Keratinocyte (primary cell): ENCODE data around the gene EAF2. TPM values are rescaled to one million over a fixed set of nuclear protein-coding genes. Genes with fewer than 3 reads are reported as not detected.

Source experiments
- DNase-seq: peaks from one replicate; pipeline ENCODE4 v3.0.0-alpha.2; 2011; ENCODE audit warnings: low read depth, missing footprints, low spot score
- FAIRE-seq: peaks from 2 replicates; lab custom pipeline; 2011; peaks lifted over from hg19 to GRCh38; lab: Jason Lieb, UNC
- H2AFZ ChIP-seq: 2 replicates; pipeline ENCODE4 v1.6.0; 2012; ENCODE audit warnings: low read length, control low read depth, inconsistent platforms; ENCODE audit not compliant: control insufficient read depth
- H3K27ac ChIP-seq: 2 replicates; pipeline ENCODE4 v1.5.1; 2011; ENCODE audit warnings: low read length; ENCODE audit not compliant: control insufficient read depth, insufficient read depth
- H3K27me3 ChIP-seq: 3 replicates; pipeline ENCODE4 v1.6.0; 2011; ENCODE audit warnings: low read length; ENCODE audit not compliant: control insufficient read depth, insufficient read depth; ENCODE audit errors: extremely low read depth
- H3K36me3 ChIP-seq, 2 experiments: 2 replicates in 1 of 2; 3 replicates in 1 of 2; pipeline ENCODE4 v1.5.1; 2011; ENCODE audit warnings: low read length in 2 of 2, mild to moderate bottlenecking in 1 of 2; ENCODE audit not compliant: control insufficient read depth in 2 of 2, insufficient read depth in 2 of 2; ENCODE audit errors: extremely low read depth in 1 of 2
- H3K4me1 ChIP-seq: 3 replicates; pipeline ENCODE4 v1.5.1; 2011; ENCODE audit warnings: low read length; ENCODE audit not compliant: control insufficient read depth, insufficient read depth; ENCODE audit errors: extremely low read depth
- H3K4me2 ChIP-seq: 3 replicates; pipeline ENCODE4 v1.6.0; 2011; ENCODE audit warnings: low read depth, low read length; ENCODE audit not compliant: control insufficient read depth, insufficient read depth; ENCODE audit errors: extremely low read depth
- H3K4me3 ChIP-seq, 3 experiments: fragments of 200-600 bp in 1 of 3; sonication (generic) in 1 of 3; 2 replicates in 2 of 3; 3 replicates in 1 of 3; pipeline ENCODE4 v1.5.1; 2011 to 2016; ENCODE audit warnings: low read length in 3 of 3, mild to moderate bottlenecking in 3 of 3, control low read depth in 2 of 3, inconsistent platforms in 1 of 3, low read depth in 1 of 3, mixed read lengths in 1 of 3, mixed run types in 1 of 3, moderate library complexity in 1 of 3; ENCODE audit not compliant: control insufficient read depth in 2 of 3, insufficient read depth in 2 of 3; ENCODE audit errors: extremely low read depth in 1 of 3
- H3K79me2 ChIP-seq: 2 replicates; pipeline ENCODE4 v1.6.0; 2012; ENCODE audit warnings: low read length; ENCODE audit not compliant: control insufficient read depth, insufficient read depth
- H3K9ac ChIP-seq: 3 replicates; pipeline ENCODE4 v1.6.0; 2011; ENCODE audit warnings: low read length; ENCODE audit not compliant: control insufficient read depth, insufficient read depth; ENCODE audit errors: extremely low read depth
- H3K9me1 ChIP-seq: 3 replicates; pipeline ENCODE4 v1.6.0; 2011; ENCODE audit warnings: low read length; ENCODE audit not compliant: control insufficient read depth, insufficient read depth; ENCODE audit errors: extremely low read depth
- H3K9me3 ChIP-seq: 2 replicates; pipeline ENCODE4 v1.5.1; 2012; ENCODE audit warnings: low read depth, low read length; ENCODE audit not compliant: control insufficient read depth
- H4K20me1 ChIP-seq: 3 replicates; pipeline ENCODE4 v1.6.0; 2011; ENCODE audit warnings: low read length; ENCODE audit not compliant: control insufficient read depth, insufficient read depth; ENCODE audit errors: extremely low read depth
- EZH2 ChIP-seq: IDR thresholded peaks from one replicate; pipeline ENCODE4 v1.6.1; 2012; ENCODE audit warnings: inconsistent platforms, mild to moderate bottlenecking, low read length, moderate library complexity
- dilution Hi-C: fragments of 300-500 bp; cut with MboI; formaldehyde crosslinking; loops from one replicate; pipeline ENCODE4 v1.7.0; 2020; ENCODE audit warnings: low sequenced_read_pairs; ENCODE audit not compliant: extremely low pct_ligation_motif_present
- polyA plus RNA-seq, 5 experiments: library from polyadenylated mRNA; depleted of rRNA in 3 of 5; stranded (reverse) in 3 of 5; stranded (forward) in 1 of 5; unstranded in 1 of 5; fragments of >200 nt; gene quantifications; 1 replicate in 1 of 5; 2 replicates in 3 of 5; 3 replicates in 1 of 5; pipeline versions ENCODE4 v1.2.1 to v1.2.3, GENCODE V29; 2011 to 2012; ENCODE audit warnings: missing spikeins in 2 of 5, low read depth in 1 of 5, low replicate concordance in 1 of 5
- TF ChIP-seq, protein P1 (sequence below), 3 experiments: IDR thresholded peaks in 1 of 3; conservative IDR thresholded peaks in 1 of 3; optimal IDR thresholded peaks in 1 of 3; 2 replicates in 2 of 3; 3 replicates in 1 of 3; pipeline versions ENCODE3 to v1.5.1; 2011; ENCODE audit warnings: low read length in 3 of 3, mild to moderate bottlenecking in 3 of 3, moderate library complexity in 2 of 3, control low read depth in 1 of 3, inconsistent platforms in 1 of 3; ENCODE audit not compliant: insufficient read depth in 2 of 3; ENCODE audit errors: extremely low read depth in 1 of 3

The EAF2 gene
- polyA plus RNA-seq, 1 donor (not counting 4 experiments of a cell fraction or from before 2014, with no cell fraction given): 4.4 TPM

- H2AFZ ChIP-seq: no peak overlapping the region
- FAIRE-seq (no peak), DNase-seq (no peak)
- no peaks in the 10 kb centered on the region for H3K79me2 ChIP-seq
- H3K9me3 ChIP-seq: no peaks in the 10 kb centered on the region
- H3K4me2 ChIP-seq: no peak overlapping the region
- H3K4me3 ChIP-seq: no peak overlapping the region
- H3K9ac ChIP-seq: no peak overlapping the region
- TF ChIP-seq, protein P1, sequence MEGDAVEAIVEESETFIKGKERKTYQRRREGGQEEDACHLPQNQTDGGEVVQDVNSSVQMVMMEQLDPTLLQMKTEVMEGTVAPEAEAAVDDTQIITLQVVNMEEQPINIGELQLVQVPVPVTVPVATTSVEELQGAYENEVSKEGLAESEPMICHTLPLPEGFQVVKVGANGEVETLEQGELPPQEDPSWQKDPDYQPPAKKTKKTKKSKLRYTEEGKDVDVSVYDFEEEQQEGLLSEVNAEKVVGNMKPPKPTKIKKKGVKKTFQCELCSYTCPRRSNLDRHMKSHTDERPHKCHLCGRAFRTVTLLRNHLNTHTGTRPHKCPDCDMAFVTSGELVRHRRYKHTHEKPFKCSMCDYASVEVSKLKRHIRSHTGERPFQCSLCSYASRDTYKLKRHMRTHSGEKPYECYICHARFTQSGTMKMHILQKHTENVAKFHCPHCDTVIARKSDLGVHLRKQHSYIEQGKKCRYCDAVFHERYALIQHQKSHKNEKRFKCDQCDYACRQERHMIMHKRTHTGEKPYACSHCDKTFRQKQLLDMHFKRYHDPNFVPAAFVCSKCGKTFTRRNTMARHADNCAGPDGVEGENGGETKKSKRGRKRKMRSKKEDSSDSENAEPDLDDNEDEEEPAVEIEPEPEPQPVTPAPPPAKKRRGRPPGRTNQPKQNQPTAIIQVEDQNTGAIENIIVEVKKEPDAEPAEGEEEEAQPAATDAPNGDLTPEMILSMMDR (optimal IDR thresholded peaks at IDR 0.05 in 1 of 3, IDR thresholded peaks at IDR 0.05 in 1 of 3, conservative IDR thresholded peaks at IDR 0.05 in 1 of 3; ENCODE audit: extremely low read depth in 1 of 3, insufficient read depth in 2 of 3, low read length in 3 of 3): no peak
- no peak for TF ChIP-seq EZH2
- no peak overlapping the region for H3K27ac ChIP-seq
- no peaks in the 10 kb centered on the region for H3K36me3 ChIP-seq
- no peaks in the 10 kb centered on the region for H3K27me3 ChIP-seq
- no peaks in the 10 kb centered on the region for H4K20me1 ChIP-seq
- dilution Hi-C loops: no loop called here
- H3K4me1 ChIP-seq: peaks cover under 1% of the 10 kb centered on the region
- no peaks in the 10 kb centered on the region for H3K9me1 ChIP-seq
Observed at GRCh38 chr3:121924734-121925133, 89.7 kb downstream of the EAF2 start.

GRCh38 chr3:121926380-121926779 lies 91.4 kb downstream of the EAF2 start:
- Histone ChIP-seq H3K9ac (no peak overlapping the region), H4K20me1 (no peaks in the 10 kb centered on the region)
- dilution Hi-C loops: no loop called here

More at GRCh38 chr3:121926380-121926779, 91.4 kb downstream of the EAF2 start:
- DNase-seq (no peak), FAIRE-seq (no peak)
- Histone ChIP-seq H3K4me2 (no peak overlapping the region), H3K9me3 (no peaks in the 10 kb centered on the region), H3K4me3 (no peak overlapping the region), H3K36me3 (no peaks in the 10 kb centered on the region), H2AFZ (no peak overlapping the region), H3K27me3 (no peaks in the 10 kb centered on the region), H3K4me1 (no peaks in the 10 kb centered on the region), H3K27ac (no peak overlapping the region), H3K9me1 (no peaks in the 10 kb centered on the region), H3K79me2 (no peaks in the 10 kb centered on the region)
- TF ChIP-seq EZH2: no peak
- TF ChIP-seq, protein P1 (optimal IDR thresholded peaks at IDR 0.05 in 1 of 3, IDR thresholded peaks at IDR 0.05 in 1 of 3, conservative IDR thresholded peaks at IDR 0.05 in 1 of 3; ENCODE audit: extremely low read depth in 1 of 3, insufficient read depth in 2 of 3, low read length in 3 of 3): no peak

Other genes starting within 250 kb of the EAF2 start
- not detected in 3 replicates for gene FBXO40, start 241.8 kb upstream of the EAF2 start, polyA plus RNA-seq
- gene HCLS1, start 174.3 kb upstream of the EAF2 start, polyA plus RNA-seq: 0.03 to 0.42 TPM (median 0.10 TPM) in 3 replicates
- gene GOLGB1, start 85.5 kb upstream of the EAF2 start, polyA plus RNA-seq: 10.8 to 21.9 TPM (median 21.7 TPM) in 3 replicates
- 6.7 to 14.7 TPM (median 8.7 TPM) in 3 replicates for gene IQCB1, start 149 bp upstream of the EAF2 start, polyA plus RNA-seq
- gene SLC15A2, start 59.2 kb downstream of the EAF2 start, polyA plus RNA-seq: 1.6 to 3.4 TPM (median 2.6 TPM) in 3 replicates
- gene ILDR1, start 187.0 kb downstream of the EAF2 start, polyA plus RNA-seq: 0.06 to 0.28 TPM (median 0.09 TPM) in 3 replicates
- 2.9 to 6.9 TPM (median 6.1 TPM) in 3 replicates for gene CD86, start 220.2 kb downstream of the EAF2 start, polyA plus RNA-seq